Panc1 (cell line): ENCODE results near the gene ZFAND4.

Experiments
- POLR2AphosphoS5 ChIP-seq: IDR thresholded peaks from 2 replicates; pipeline ENCODE4 v1.6.1; 2012; ENCODE audit warnings: mild to moderate bottlenecking, low read depth, low read length, moderate library complexity
- SIN3A ChIP-seq: IDR thresholded peaks from 2 replicates; pipeline ENCODE4 v1.6.1; 2012; ENCODE audit warnings: low read depth, mild to moderate bottlenecking, low read length, moderate library complexity, borderline replicate concordance; ENCODE audit not compliant: insufficient read depth
- TF ChIP-seq, protein P1 (sequence below): fragments of 450-650 bp; IDR thresholded peaks from 2 replicates; pipeline ENCODE4 v1.5.1; 2017; ENCODE audit warnings: mild to moderate bottlenecking

DNA sequence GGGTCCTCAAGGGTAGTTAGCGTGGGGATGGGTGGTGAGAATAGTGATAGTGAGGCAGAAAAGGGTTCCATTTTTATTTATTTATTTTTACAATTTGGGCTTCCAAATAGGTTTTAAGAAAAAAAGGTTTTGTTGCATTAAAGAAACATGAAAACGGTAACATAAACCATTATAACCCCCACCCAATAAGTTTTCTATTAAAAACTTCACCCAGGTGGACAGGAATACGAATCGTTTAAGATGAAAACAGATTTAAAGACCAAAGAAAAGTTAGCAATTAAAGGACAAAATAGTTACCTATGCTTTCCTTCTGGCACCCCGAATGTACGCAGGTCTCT is 78.7 kb downstream of the ZFAND4 start:
- TF ChIP-seq, protein P1, sequence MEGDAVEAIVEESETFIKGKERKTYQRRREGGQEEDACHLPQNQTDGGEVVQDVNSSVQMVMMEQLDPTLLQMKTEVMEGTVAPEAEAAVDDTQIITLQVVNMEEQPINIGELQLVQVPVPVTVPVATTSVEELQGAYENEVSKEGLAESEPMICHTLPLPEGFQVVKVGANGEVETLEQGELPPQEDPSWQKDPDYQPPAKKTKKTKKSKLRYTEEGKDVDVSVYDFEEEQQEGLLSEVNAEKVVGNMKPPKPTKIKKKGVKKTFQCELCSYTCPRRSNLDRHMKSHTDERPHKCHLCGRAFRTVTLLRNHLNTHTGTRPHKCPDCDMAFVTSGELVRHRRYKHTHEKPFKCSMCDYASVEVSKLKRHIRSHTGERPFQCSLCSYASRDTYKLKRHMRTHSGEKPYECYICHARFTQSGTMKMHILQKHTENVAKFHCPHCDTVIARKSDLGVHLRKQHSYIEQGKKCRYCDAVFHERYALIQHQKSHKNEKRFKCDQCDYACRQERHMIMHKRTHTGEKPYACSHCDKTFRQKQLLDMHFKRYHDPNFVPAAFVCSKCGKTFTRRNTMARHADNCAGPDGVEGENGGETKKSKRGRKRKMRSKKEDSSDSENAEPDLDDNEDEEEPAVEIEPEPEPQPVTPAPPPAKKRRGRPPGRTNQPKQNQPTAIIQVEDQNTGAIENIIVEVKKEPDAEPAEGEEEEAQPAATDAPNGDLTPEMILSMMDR, result no peak
- TF ChIP-seq SIN3A (no peak), POLR2AphosphoS5 (no peak)
